Endometrium (tissue), 2 donors: ENCODE data around the gene JTB.

Source experiments
- FAIRE-seq: peaks from 2 replicates; lab custom pipeline; 2012; peaks lifted over from hg19 to GRCh38; lab: Jason Lieb, UNC
- donor health status: control.
- donor health status: control.

Gene JTB

DNA sequence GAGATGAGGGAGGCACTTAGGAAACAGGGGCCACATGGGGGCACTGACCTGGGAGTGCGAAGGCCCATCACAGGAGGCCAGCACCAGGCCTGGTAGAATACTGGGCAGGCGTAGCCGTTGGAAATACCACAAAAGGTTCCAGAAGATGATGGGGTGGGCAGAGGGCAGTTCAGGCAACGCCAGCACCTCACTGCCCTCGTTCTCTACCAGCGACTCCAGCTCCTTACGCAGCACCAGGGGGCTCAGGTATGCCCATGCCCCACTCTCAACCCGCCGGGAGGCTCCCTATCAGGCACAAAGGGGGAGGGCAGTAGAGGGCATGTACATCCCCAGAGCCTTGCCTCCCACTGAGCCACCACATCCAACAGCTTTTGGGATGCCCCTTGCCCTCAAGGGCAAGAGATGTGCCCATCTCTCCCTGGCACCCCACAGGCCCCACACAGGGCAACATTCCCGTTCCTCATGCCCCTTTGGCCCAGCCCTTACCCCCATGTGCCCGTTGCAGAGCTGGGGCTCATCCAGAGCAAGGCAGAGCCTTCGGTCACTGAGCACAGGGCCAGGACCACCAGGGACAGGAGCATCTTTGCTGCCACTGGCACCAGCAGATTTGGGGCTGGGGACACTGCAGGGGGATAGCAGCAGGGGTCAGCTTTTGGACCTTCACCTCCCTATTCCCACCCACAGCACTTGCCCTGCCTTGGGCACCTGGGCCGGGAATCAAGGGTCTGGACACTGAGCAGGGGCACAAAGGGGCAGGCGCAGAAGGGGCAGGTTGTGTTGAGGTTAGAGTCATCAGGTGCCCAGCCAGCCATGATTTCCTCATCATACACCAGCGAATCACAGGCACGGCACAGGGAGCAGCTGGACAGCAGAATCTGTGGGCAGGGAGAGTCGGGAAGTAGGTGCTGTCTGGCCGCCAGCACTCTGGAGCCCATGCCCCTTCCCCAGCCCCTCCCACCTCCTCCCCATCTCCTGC lies 45.0 kb downstream of the JTB start:
- FAIRE-seq: no peak

- no peak for FAIRE-seq
Measured at GRCh38 chr1:153929981-153930948, 47.2 kb downstream of the JTB start.

DNA sequence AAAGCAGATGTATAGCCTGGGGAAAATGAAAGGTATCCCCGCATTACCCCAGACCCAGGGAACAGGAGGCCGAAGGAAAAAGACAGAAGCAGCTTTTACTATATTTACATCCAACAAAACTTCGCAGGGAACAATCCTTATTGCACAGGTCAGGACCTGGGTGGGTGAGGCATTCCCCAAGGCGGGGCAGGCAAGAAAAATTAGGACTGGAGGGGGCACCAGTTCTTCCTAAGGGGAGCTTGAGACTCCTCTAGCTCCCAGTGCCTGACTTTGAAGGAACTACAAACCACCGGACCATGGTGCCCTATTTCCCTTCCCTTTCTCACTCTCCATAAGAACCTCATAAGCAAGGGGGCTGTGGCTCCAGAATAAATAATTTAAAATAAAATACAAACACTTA lies 48.0 kb downstream of the JTB start:
- no peak for FAIRE-seq

GRCh38 chr1:153928791-153929341 lies 48.6 kb downstream of the JTB start:
- no peak for FAIRE-seq

GRCh38 chr1:153928245-153928644 lies 49.2 kb downstream of the JTB start:
- FAIRE-seq: no peak

GRCh38 chr1:153926405-153926804 lies 51.1 kb downstream of the JTB start:
- FAIRE-seq: no peak
